Stimulated activated CD4-positive, alpha-beta T cell treated with anti-CD3 and anti-CD28 coated beads, Interleukin-2, amount 100 ng/mL, for 4 hours (primary cell): ENCODE results near the gene LDHD.
"Not testable (repeated sequence)": the region's sequence is repeated elsewhere in the genome, so short reads cannot be mapped to it uniquely, and the experiment has no call there.

Experiments used
- DNase-seq: peaks from one replicate; pipeline ENCODE4 v3.0.0-alpha.2; 2020; ENCODE audit warnings: low read depth

The LDHD gene

GRCh38 chr16:75099738-75100602 lies 16.6 kb downstream of the LDHD start:
- no peak for DNase-seq

GRCh38 chr16:75099075-75099667 lies 17.4 kb downstream of the LDHD start:
- no peak for DNase-seq

- DNase-seq = peak; percentile 59
These were observed 18.4 kb downstream of the LDHD start for GRCh38 chr16:75097941-75098901.

GRCh38 chr16:75097191-75097761 lies 19.3 kb downstream of the LDHD start:
- DNase-seq = no peak

GRCh38 chr16:75096656-75097055 lies 19.9 kb downstream of the LDHD start:
- DNase-seq = no peak

- no peak for DNase-seq
These were observed 21.4 kb downstream of the LDHD start for GRCh38 chr16:75095204-75095621.

- DNase-seq = no peak
These were observed 22.7 kb downstream of the LDHD start for GRCh38 chr16:75093598-75094540.

- no peak for DNase-seq
These were observed 23.8 kb downstream of the LDHD start for GRCh38 chr16:75092777-75093176.

GRCh38 chr16:75091619-75092018 lies 25.0 kb downstream of the LDHD start:
- DNase-seq = not testable (repeated sequence)

GRCh38 chr16:75090899-75091298 lies 25.7 kb downstream of the LDHD start:
- not testable (repeated sequence) for DNase-seq

- DNase-seq = no peak
These were observed 26.9 kb downstream of the LDHD start for GRCh38 chr16:75089486-75090202.

GRCh38 chr16:75088934-75089333 lies 27.6 kb downstream of the LDHD start:
- no peak for DNase-seq

- DNase-seq = no peak
These were observed 28.4 kb downstream of the LDHD start for GRCh38 chr16:75088216-75088615.

- DNase-seq = no peak
These were observed 29.1 kb downstream of the LDHD start for GRCh38 chr16:75087375-75087979.

- DNase-seq = no peak
These were observed 29.7 kb downstream of the LDHD start for GRCh38 chr16:75086688-75087374.

- DNase-seq = no peak
These were observed 30.3 kb downstream of the LDHD start for GRCh38 chr16:75086281-75086680.

- no peak for DNase-seq
These were observed 31.0 kb downstream of the LDHD start for GRCh38 chr16:75085556-75085955.

GRCh38 chr16:75083813-75084212 lies 32.8 kb downstream of the LDHD start:
- no peak for DNase-seq

- no peak for DNase-seq
These were observed 35.3 kb downstream of the LDHD start for GRCh38 chr16:75081179-75081859.
